Measurements from ENCODE around the gene CXCL12.

DNA sequence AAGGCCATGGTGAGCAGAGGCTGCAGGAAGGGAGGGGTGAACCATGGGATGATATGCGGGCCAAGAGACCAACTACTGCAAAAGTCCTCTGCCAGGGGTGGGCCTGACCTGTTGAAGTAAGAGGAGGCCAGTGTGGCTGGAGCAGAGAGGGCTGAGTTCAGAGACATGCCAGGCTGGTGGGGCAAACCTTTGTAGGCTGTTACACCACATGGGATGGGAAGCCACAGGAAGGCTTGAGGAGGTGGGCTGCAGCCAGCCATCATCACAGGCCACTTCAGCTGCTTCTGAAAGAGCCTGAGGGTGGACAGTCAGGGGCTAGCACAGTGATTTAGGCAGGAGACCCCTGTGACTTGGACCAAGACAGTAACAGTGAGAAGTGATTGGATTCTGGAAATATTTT, 20.3 kb downstream of the CXCL12 start:
- no peak for TF ChIP-seq POLR2A (IDR thresholded peaks at IDR 0.05; ENCODE audit: low read length)
- no peak for TF ChIP-seq GATA1 (IDR thresholded peaks at IDR 0.05; ENCODE audit: low read depth, low read length)
